GM18505 (cell line): ENCODE measurements around the gene NLK.

Source experiments
- ATAC-seq: cut with Tn5 transposase; IDR thresholded peaks from one replicate; pipeline ENCODE4 v1.9.1; 2021; ENCODE audit not compliant: unreplicated experiment
- POLR2A ChIP-seq: IDR thresholded peaks from 4 replicates; pipeline ENCODE4 v1.6.1; 2011; ENCODE audit warnings: borderline replicate concordance; ENCODE audit not compliant: insufficient read depth, insufficient read length; ENCODE audit errors: extremely low read depth

Gene NLK

GRCh38 chr17:28119046-28119445, 76.6 kb downstream of the NLK start:
- no peak for TF ChIP-seq POLR2A

GRCh38 chr17:28119560-28119959, 77.1 kb downstream of the NLK start:
- TF ChIP-seq POLR2A, result no peak
- no peak for ATAC-seq

More at GRCh38 chr17:28119046-28119445, 76.6 kb downstream of the NLK start:
- no peak for ATAC-seq

- no peak for ATAC-seq
- no peak for TF ChIP-seq POLR2A
Observed at GRCh38 chr17:28120766-28121165, 78.3 kb downstream of the NLK start.

- no peak for TF ChIP-seq POLR2A
Observed at GRCh38 chr17:28124962-28125361, 82.5 kb downstream of the NLK start.

GRCh38 chr17:28125526-28126378, 83.3 kb downstream of the NLK start:
- no peak for TF ChIP-seq POLR2A
- no peak for ATAC-seq

More at GRCh38 chr17:28124962-28125361, 82.5 kb downstream of the NLK start:
- ATAC-seq, result no peak

GRCh38 chr17:28127196-28127595, 84.7 kb downstream of the NLK start:
- no peak for TF ChIP-seq POLR2A
- no peak for ATAC-seq

- ATAC-seq, result no peak
Observed at GRCh38 chr17:28128779-28129178, 86.3 kb downstream of the NLK start.

GRCh38 chr17:28130472-28130871, 88.0 kb downstream of the NLK start:
- no peak for ATAC-seq
- TF ChIP-seq POLR2A, result no peak

More at GRCh38 chr17:28128779-28129178, 86.3 kb downstream of the NLK start:
- no peak for TF ChIP-seq POLR2A

- ATAC-seq, result no peak
- no peak for TF ChIP-seq POLR2A
Observed at GRCh38 chr17:28131599-28131998, 89.1 kb downstream of the NLK start.

- no peak for ATAC-seq
- no peak for TF ChIP-seq POLR2A
Observed at GRCh38 chr17:28133562-28133970, 91.1 kb downstream of the NLK start.

- no peak for TF ChIP-seq POLR2A
- no peak for ATAC-seq
Observed at GRCh38 chr17:28136923-28137322, 94.4 kb downstream of the NLK start.

- TF ChIP-seq POLR2A, result no peak
- no peak for ATAC-seq
Observed at GRCh38 chr17:28139822-28140221, 97.3 kb downstream of the NLK start.

- no peak for TF ChIP-seq POLR2A
- no peak for ATAC-seq
Observed at GRCh38 chr17:28141313-28141712, 98.8 kb downstream of the NLK start.

- ATAC-seq, result no peak
- no peak for TF ChIP-seq POLR2A
Observed at GRCh38 chr17:28141773-28142172, 99.3 kb downstream of the NLK start.

- ATAC-seq, result no peak
- no peak for TF ChIP-seq POLR2A
Observed at GRCh38 chr17:28142305-28142704, 99.8 kb downstream of the NLK start.

GRCh38 chr17:28144019-28144418, 101.5 kb downstream of the NLK start:
- TF ChIP-seq POLR2A, result no peak
- ATAC-seq, result no peak
